GM12878 (cell line): ENCODE data around the gene ZBTB44. TPM values are rescaled to one million over a fixed set of nuclear protein-coding genes. Genes with fewer than 3 reads are reported as not detected.

ENCODE experiments used
- ATAC-seq: fragments of 200-7000 bp; cut with Tn5 transposase; 3 replicates; pipeline ENCODE4 v1.9.1; 2020; ENCODE audit warnings: mild to moderate bottlenecking, moderate library complexity
- BruUV-seq: library from RNA; stranded (reverse); fragments of 400-500 nt; replicated peaks from 2 replicates; lab custom pipeline; 2021; lab: Mats Ljungman, UMichigan
- CTCF ChIA-PET: fragments of 300-600 bp; sonication (Branson Sonifier 250); formaldehyde crosslinking; extraction: SDS; loops from one replicate; lab custom pipeline; 2021; ENCODE audit warnings: inconsistent platforms; lab: Yijun Ruan, JAX
- POLR2A ChIA-PET: fragments of 350-600 bp; formaldehyde crosslinking; extraction: SDS; loops from one replicate; lab custom pipeline; 2021; ENCODE audit warnings: inconsistent platforms; lab: Charles Lee
- RAD21 ChIA-PET: fragments of 300-600 bp; sonication (Branson Sonifier 250); formaldehyde crosslinking; loops from one replicate; lab custom pipeline; 2023; ENCODE audit warnings: antibody characterized with exemption; ENCODE audit not compliant: unreplicated experiment; lab: Charles Lee
- SMC1A ChIA-PET: fragments of 300-600 bp; sonication (Branson Sonifier 250); formaldehyde crosslinking; loops from one replicate; lab custom pipeline; 2023; ENCODE audit not compliant: unreplicated experiment, uncharacterized antibody; lab: Charles Lee
- DNase-seq: peaks from one replicate; pipeline ENCODE4 v3.0.0-alpha.2; 2011; ENCODE audit warnings: low read depth, low spot score
- FAIRE-seq: peaks from 3 replicates; lab custom pipeline; 2011; peaks lifted over from hg19 to GRCh38; lab: Jason Lieb, UNC
- H2AFZ ChIP-seq: 2 replicates; pipeline ENCODE4 v1.6.0; 2011; ENCODE audit warnings: low read depth, low read length, control low read depth; ENCODE audit not compliant: control insufficient read depth
- H3K27ac ChIP-seq: 2 replicates; pipeline ENCODE4 v1.5.1; 2011; ENCODE audit warnings: control low read depth; ENCODE audit not compliant: control insufficient read depth, insufficient read depth
- H3K27me3 ChIP-seq, 2 experiments: replicated peaks in 1 of 2; 2 replicates each; pipeline versions ENCODE4 v1.6.0 to v1.6.1; 2011; ENCODE audit warnings: low read length in 1 of 2; ENCODE audit not compliant: control insufficient read depth in 2 of 2, insufficient read depth in 2 of 2
- H3K36me3 ChIP-seq, 2 experiments: 2 replicates each; pipeline ENCODE4 v1.5.1; 2011; ENCODE audit warnings: low read length in 1 of 2; ENCODE audit not compliant: control insufficient read depth in 2 of 2, insufficient read depth in 2 of 2
- H3K4me1 ChIP-seq: 2 replicates; pipeline ENCODE4 v1.6.1; 2011; ENCODE audit warnings: mild to moderate bottlenecking, low read length, moderate library complexity, mixed read lengths; ENCODE audit not compliant: control insufficient read depth, insufficient read depth
- H3K4me2 ChIP-seq: 2 replicates; pipeline ENCODE4 v1.6.0; 2011; ENCODE audit warnings: control low read depth; ENCODE audit not compliant: control insufficient read depth, insufficient read depth
- H3K4me3 ChIP-seq: fragments of 200-600 bp; sonication (generic); 2 replicates; pipeline ENCODE4 v1.5.1; 2016
- H3K79me2 ChIP-seq: 2 replicates; pipeline ENCODE4 v1.6.0; 2011; ENCODE audit warnings: low read length; ENCODE audit not compliant: control insufficient read depth, insufficient read depth
- H3K9ac ChIP-seq: 2 replicates; pipeline ENCODE4 v1.8.0; 2011; ENCODE audit warnings: low read length, control low read depth, mixed read lengths; ENCODE audit not compliant: control insufficient read depth, insufficient read depth
- H3K9me3 ChIP-seq: replicated peaks from 3 replicates; pipeline ENCODE4 v1.5.1; 2011; ENCODE audit warnings: mild to moderate bottlenecking, low read length; ENCODE audit not compliant: control insufficient read depth, insufficient read depth
- H4K20me1 ChIP-seq: 2 replicates; pipeline ENCODE4 v1.6.0; 2011; ENCODE audit not compliant: control insufficient read depth, insufficient read depth
- ASH2L ChIP-seq: fragments of 300-600, 200-600 bp; sonication (generic); IDR thresholded peaks from 2 replicates; pipeline ENCODE4 v1.6.1; 2017; ENCODE audit warnings: low read depth, mild to moderate bottlenecking, borderline replicate concordance
- KDM1A ChIP-seq: fragments of 200-600 bp; sonication (generic); IDR thresholded peaks from 2 replicates; pipeline ENCODE4 v1.6.1; 2016; ENCODE audit warnings: borderline replicate concordance
- NFXL1 ChIP-seq: fragments of 450-650 bp; IDR thresholded peaks from 2 replicates; pipeline ENCODE4 v1.6.1; 2017; ENCODE audit warnings: antibody characterized with exemption, mild to moderate bottlenecking, borderline replicate concordance
- POLR2AphosphoS2 ChIP-seq: IDR thresholded peaks from 2 replicates; pipeline ENCODE4 v1.6.1; 2011; ENCODE audit warnings: low read depth, mild to moderate bottlenecking, low read length, improper control_type of control experiment, moderate library complexity
- RBBP5 ChIP-seq: fragments of 200-600 bp; sonication (generic); conservative IDR thresholded peaks from 2 replicates; pipeline ENCODE4 v1.6.1; 2016
- WGBS: methylation state at CpG from one replicate; pipeline ENCODE4 v1.1.6; 2016; ENCODE audit warnings: low lambda C conversion rate; ENCODE audit not compliant: insufficient replicate concordance, insufficient coverage; ENCODE audit errors: missing lambda C conversion rate; 5-methylcytosine and 5-hydroxymethylcytosine counted together
- in situ Hi-C: fragments of 300-500 bp; cut with MboI; formaldehyde crosslinking; loops from 9 replicates; pipeline ENCODE4 v1.14.3; 2018; ENCODE audit warnings: mixed read lengths
- intact Hi-C: fragments of 100-400 bp; cut with micrococcal nuclease; formaldehyde crosslinking; loops from one replicate; pipeline ENCODE4 v1.14.2; 2022; ENCODE audit not compliant: unreplicated experiment
- polyA plus RNA-seq, 11 experiments: library from polyadenylated mRNA; depleted of rRNA in 4 of 11; unstranded in 6 of 11; stranded (reverse) in 5 of 11; fragments of >200 nt; fragmentation: Nextera tagmentation in 4 of 11; fragmentation: Illumina TruSeq in 1 of 11; extraction: Ambion mirVana in 4 of 11; extraction: Trizol in 1 of 11; gene quantifications; 1 replicate in 1 of 11; 2 replicates in 10 of 11; pipeline versions ENCODE4 v1.2.1 to v1.2.3, GENCODE V29; 2011 to 2016; ENCODE audit warnings: inconsistent platforms in 2 of 11, missing spikeins in 2 of 11, low read depth in 1 of 11
- total RNA-seq, 4 experiments: library from RNA; depleted of rRNA in 3 of 4; stranded (reverse); fragments of >200 nt in 3 of 4; fragmentation: Illumina TruSeq in 1 of 4; extraction: Trizol in 1 of 4; gene quantifications; 2 replicates each; pipeline versions ENCODE4 v1.2.1 to v1.2.3, GENCODE V29; 2013 to 2021
- TF ChIP-seq, protein P1 (sequence below): IDR thresholded peaks from 2 replicates; pipeline ENCODE4 v1.6.1; 2011; ENCODE audit warnings: borderline replicate concordance, low read depth, mild to moderate bottlenecking, moderate library complexity, low read length; ENCODE audit not compliant: insufficient read depth, poor library complexity, severe bottlenecking
- TF ChIP-seq, protein P2 (sequence below): fragments of 450-650 bp; IDR thresholded peaks from 2 replicates; pipeline ENCODE4 v1.6.1; 2017; ENCODE audit warnings: mild to moderate bottlenecking, low read depth, inconsistent platforms; ENCODE audit not compliant: poor library complexity, severe bottlenecking
- TF ChIP-seq, protein P3 (sequence below): IDR thresholded peaks from 2 replicates; pipeline ENCODE4 v1.6.1; 2012; ENCODE audit warnings: mild to moderate bottlenecking, low read depth, low read length

Gene ZBTB44
- total and polyA plus RNA-seq, 10 of the 15 experiments (the other 5 are each of a cell fraction or from before 2014, with no cell fraction given): 2.8 to 38.2 (median 12.2) TPM

DNA sequence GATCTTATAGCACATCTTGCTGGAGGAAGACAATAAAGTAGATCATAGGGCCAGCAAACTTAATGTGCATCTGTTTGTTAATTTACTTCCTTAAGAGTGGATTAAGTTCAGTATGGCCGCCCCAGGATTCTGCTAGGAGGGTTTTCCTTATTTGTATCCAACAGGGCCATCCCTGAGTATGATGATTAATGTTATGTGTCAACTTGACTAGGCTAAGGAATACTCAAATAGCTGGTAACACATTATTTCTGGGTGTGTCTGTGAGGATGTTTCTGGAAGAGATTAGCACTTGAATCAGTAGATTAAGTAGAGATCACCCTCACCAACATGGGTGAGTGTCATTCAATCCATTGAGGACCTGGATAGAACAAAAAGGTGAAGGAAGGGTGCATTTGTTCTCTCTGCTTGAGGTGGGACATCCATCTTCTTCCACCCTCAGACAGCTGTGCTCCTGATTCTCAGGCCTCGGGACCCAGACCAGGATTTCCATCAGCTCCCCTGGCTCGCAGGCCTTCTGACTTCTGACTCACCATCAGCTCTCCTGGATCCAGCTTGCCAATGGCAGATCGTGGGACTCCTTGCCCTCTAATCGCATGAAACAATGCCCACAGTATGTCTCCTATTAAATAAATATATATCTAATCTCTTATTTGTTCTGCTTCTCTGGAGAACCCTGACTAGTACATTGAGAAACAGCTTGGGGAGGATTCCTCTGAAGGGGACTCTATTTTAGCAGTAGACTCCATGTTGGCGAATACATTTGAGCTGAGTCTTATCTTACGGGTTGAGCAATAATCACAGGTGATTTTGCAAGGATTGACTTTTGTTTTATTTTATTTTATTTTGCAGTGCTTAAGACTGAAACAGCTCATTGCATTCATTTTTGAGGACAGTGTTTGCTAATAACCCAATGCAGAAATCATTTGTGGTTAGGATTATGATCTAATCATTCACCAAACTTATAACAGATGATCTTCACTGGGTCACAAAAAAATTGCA lies 9.0 kb upstream of the ZBTB44 start:
- H4K20me1 ChIP-seq: no peaks in the 10 kb centered on the region
- no peaks in the 10 kb centered on the region for H3K36me3 ChIP-seq
- H3K9me3 ChIP-seq: peaks cover 7% of the 10 kb centered on the region; the same call in 2 of the 3 replicates
- in situ Hi-C loops (no loop called here), intact Hi-C loops (no loop called here)
- 53% methylated on average over 7 of the region's 7 CpGs for WGBS
- RAD21 ChIA-PET: no interaction called here
- DNase-seq: no peak
- H3K4me2 ChIP-seq: no peak overlapping the region
- H3K27me3 ChIP-seq: no peaks in the 10 kb centered on the region
- no peak overlapping the region for H3K4me3 ChIP-seq
- ATAC-seq: no peak
- no peak overlapping the region for H2AFZ ChIP-seq
- SMC1A ChIA-PET: interaction anchor here (0.7 kb wide), 1 partner anchor 13 kb away, joined by 3 read pairs; no protein-coding TSS in a partner anchor
- POLR2A ChIA-PET: no interaction called here
- no peak overlapping the region for H3K27ac ChIP-seq
- FAIRE-seq: no peak
- TF ChIP-seq, protein P1, sequence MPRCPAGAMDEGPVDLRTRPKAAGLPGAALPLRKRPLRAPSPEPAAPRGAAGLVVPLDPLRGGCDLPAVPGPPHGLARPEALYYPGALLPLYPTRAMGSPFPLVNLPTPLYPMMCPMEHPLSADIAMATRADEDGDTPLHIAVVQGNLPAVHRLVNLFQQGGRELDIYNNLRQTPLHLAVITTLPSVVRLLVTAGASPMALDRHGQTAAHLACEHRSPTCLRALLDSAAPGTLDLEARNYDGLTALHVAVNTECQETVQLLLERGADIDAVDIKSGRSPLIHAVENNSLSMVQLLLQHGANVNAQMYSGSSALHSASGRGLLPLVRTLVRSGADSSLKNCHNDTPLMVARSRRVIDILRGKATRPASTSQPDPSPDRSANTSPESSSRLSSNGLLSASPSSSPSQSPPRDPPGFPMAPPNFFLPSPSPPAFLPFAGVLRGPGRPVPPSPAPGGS: no peak
- no peak for TF ChIP-seq ASH2L
- TF ChIP-seq NFXL1: no peak
- no peak for TF ChIP-seq RBBP5
- no peak for TF ChIP-seq POLR2AphosphoS2
- TF ChIP-seq, protein P2, sequence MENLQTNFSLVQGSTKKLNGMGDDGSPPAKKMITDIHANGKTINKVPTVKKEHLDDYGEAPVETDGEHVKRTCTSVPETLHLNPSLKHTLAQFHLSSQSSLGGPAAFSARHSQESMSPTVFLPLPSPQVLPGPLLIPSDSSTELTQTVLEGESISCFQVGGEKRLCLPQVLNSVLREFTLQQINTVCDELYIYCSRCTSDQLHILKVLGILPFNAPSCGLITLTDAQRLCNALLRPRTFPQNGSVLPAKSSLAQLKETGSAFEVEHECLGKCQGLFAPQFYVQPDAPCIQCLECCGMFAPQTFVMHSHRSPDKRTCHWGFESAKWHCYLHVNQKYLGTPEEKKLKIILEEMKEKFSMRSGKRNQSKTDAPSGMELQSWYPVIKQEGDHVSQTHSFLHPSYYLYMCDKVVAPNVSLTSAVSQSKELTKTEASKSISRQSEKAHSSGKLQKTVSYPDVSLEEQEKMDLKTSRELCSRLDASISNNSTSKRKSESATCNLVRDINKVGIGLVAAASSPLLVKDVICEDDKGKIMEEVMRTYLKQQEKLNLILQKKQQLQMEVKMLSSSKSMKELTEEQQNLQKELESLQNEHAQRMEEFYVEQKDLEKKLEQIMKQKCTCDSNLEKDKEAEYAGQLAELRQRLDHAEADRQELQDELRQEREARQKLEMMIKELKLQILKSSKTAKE: no peak
- TF ChIP-seq, protein P3, sequence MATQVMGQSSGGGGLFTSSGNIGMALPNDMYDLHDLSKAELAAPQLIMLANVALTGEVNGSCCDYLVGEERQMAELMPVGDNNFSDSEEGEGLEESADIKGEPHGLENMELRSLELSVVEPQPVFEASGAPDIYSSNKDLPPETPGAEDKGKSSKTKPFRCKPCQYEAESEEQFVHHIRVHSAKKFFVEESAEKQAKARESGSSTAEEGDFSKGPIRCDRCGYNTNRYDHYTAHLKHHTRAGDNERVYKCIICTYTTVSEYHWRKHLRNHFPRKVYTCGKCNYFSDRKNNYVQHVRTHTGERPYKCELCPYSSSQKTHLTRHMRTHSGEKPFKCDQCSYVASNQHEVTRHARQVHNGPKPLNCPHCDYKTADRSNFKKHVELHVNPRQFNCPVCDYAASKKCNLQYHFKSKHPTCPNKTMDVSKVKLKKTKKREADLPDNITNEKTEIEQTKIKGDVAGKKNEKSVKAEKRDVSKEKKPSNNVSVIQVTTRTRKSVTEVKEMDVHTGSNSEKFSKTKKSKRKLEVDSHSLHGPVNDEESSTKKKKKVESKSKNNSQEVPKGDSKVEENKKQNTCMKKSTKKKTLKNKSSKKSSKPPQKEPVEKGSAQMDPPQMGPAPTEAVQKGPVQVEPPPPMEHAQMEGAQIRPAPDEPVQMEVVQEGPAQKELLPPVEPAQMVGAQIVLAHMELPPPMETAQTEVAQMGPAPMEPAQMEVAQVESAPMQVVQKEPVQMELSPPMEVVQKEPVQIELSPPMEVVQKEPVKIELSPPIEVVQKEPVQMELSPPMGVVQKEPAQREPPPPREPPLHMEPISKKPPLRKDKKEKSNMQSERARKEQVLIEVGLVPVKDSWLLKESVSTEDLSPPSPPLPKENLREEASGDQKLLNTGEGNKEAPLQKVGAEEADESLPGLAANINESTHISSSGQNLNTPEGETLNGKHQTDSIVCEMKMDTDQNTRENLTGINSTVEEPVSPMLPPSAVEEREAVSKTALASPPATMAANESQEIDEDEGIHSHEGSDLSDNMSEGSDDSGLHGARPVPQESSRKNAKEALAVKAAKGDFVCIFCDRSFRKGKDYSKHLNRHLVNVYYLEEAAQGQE: no peak
- TF ChIP-seq KDM1A: no peak
- CTCF ChIA-PET: no interaction called here
- BruUV-seq: no TSS peak
- H3K9ac ChIP-seq: no peak overlapping the region
- H3K4me1 ChIP-seq: no peaks in the 10 kb centered on the region
- no peaks in the 10 kb centered on the region for H3K79me2 ChIP-seq
